Mesenchymal stem cell (in vitro differentiated cells and primary cell): ENCODE measurements around the gene STK32B.

Source experiments
- DNase-seq: peaks from one replicate; pipeline ENCODE4 v3.0.0-alpha.2; 2013
- H2AFZ ChIP-seq: one replicate; pipeline ENCODE4 v1.6.1; 2013; ENCODE audit warnings: low read depth, mild to moderate bottlenecking, control low read depth, inconsistent platforms, low read length, moderate library complexity
- H2AK5ac ChIP-seq: 2 replicates; pipeline ENCODE4 v1.6.1; 2013; ENCODE audit warnings: low read length, moderate library complexity, mild to moderate bottlenecking, inconsistent platforms; ENCODE audit not compliant: severe bottlenecking
- H2BK120ac ChIP-seq: one replicate; pipeline ENCODE4 v1.6.1; 2013; ENCODE audit warnings: low read depth, mild to moderate bottlenecking, inconsistent platforms, low read length, moderate library complexity
- H2BK12ac ChIP-seq, 2 experiments: one replicate each; pipeline ENCODE4 v1.6.1; 2013; ENCODE audit warnings: inconsistent platforms in 2 of 2, low read length in 2 of 2, mild to moderate bottlenecking in 2 of 2, moderate library complexity in 2 of 2, control low read depth in 1 of 2
- H2BK15ac ChIP-seq: one replicate; pipeline ENCODE4 v1.6.1; 2013; ENCODE audit warnings: mild to moderate bottlenecking, low read depth, inconsistent platforms; ENCODE audit not compliant: poor library complexity, severe bottlenecking
- H2BK5ac ChIP-seq: 2 replicates; pipeline ENCODE4 v1.6.1; 2013; ENCODE audit warnings: low read depth, mild to moderate bottlenecking, low read length, control low read depth, inconsistent platforms; ENCODE audit not compliant: poor library complexity, severe bottlenecking
- H3K14ac ChIP-seq, 2 experiments: one replicate each; pipeline ENCODE4 v1.6.1; 2013; ENCODE audit warnings: inconsistent platforms in 2 of 2, low read length in 2 of 2, control low read depth in 1 of 2, mild to moderate bottlenecking in 1 of 2, moderate library complexity in 1 of 2
- H3K18ac ChIP-seq, 2 experiments: one replicate each; pipeline ENCODE4 v1.6.1; 2013; ENCODE audit warnings: inconsistent platforms in 2 of 2, low read length in 2 of 2, control low read depth in 1 of 2, low read depth in 1 of 2, mild to moderate bottlenecking in 1 of 2
- H3K23ac ChIP-seq, 2 experiments: one replicate each; pipeline ENCODE4 v1.6.1; 2013; ENCODE audit warnings: inconsistent platforms in 2 of 2, low read length in 2 of 2, mild to moderate bottlenecking in 2 of 2, moderate library complexity in 2 of 2, control low read depth in 1 of 2
- H3K27ac ChIP-seq: 2 replicates; pipeline ENCODE4 v1.5.1; 2013; ENCODE audit warnings: mild to moderate bottlenecking, moderate library complexity, low read length, control low read depth, inconsistent platforms; ENCODE audit not compliant: poor library complexity, severe bottlenecking
- H3K27me3 ChIP-seq, 2 experiments: 2 replicates each; pipeline versions ENCODE4 v1.6.1 to v1.7.0; 2013; ENCODE audit warnings: low read length in 2 of 2, mild to moderate bottlenecking in 2 of 2, moderate library complexity in 2 of 2, control low read depth in 1 of 2, inconsistent platforms in 1 of 2; ENCODE audit not compliant: control insufficient read depth in 1 of 2, insufficient read depth in 1 of 2
- H3K36me3 ChIP-seq, 2 experiments: 2 replicates each; pipeline versions ENCODE4 v1.6.1 to v1.7.0; 2013; ENCODE audit warnings: low read length in 2 of 2, control low read depth in 1 of 2, inconsistent platforms in 1 of 2, low read depth in 1 of 2, mild to moderate bottlenecking in 1 of 2; ENCODE audit not compliant: insufficient read depth in 2 of 2, control insufficient read depth in 1 of 2
- H3K4ac ChIP-seq, 2 experiments: one replicate each; pipeline ENCODE4 v1.6.1; 2013; ENCODE audit warnings: inconsistent platforms in 2 of 2, low read length in 2 of 2, mild to moderate bottlenecking in 2 of 2, moderate library complexity in 2 of 2, control low read depth in 1 of 2, low read depth in 1 of 2
- H3K4me1 ChIP-seq: 2 replicates; pipeline ENCODE4 v1.6.1; 2013; ENCODE audit warnings: low read depth, low read length, control low read depth; ENCODE audit not compliant: control insufficient read depth, insufficient read depth
- H3K4me2 ChIP-seq: 2 replicates; pipeline ENCODE4 v1.6.1; 2013; ENCODE audit warnings: low read length, mild to moderate bottlenecking, inconsistent platforms; ENCODE audit not compliant: poor library complexity, severe bottlenecking
- H3K4me3 ChIP-seq, 2 experiments: 2 replicates each; pipeline versions ENCODE4 v1.5.1 to v1.7.0; 2013; ENCODE audit warnings: low read length in 2 of 2, mild to moderate bottlenecking in 2 of 2, control low read depth in 1 of 2, low read depth in 1 of 2; ENCODE audit not compliant: insufficient read depth in 1 of 2
- H3K79me1 ChIP-seq: replicated peaks from 2 replicates; pipeline ENCODE4 v1.6.1; 2013; ENCODE audit warnings: mild to moderate bottlenecking, control low read depth, low read length, inconsistent platforms; ENCODE audit not compliant: poor library complexity, severe bottlenecking
- H3K9ac ChIP-seq: 2 replicates; pipeline ENCODE4 v1.7.0; 2013; ENCODE audit warnings: mild to moderate bottlenecking, low read length, moderate library complexity
- H3K9me3 ChIP-seq: 2 replicates; pipeline ENCODE4 v1.7.0; 2013; ENCODE audit warnings: mild to moderate bottlenecking, low read length; ENCODE audit not compliant: control insufficient read depth
- H4K8ac ChIP-seq: one replicate; pipeline ENCODE4 v1.6.1; 2013; ENCODE audit warnings: inconsistent platforms, mild to moderate bottlenecking, low read length, moderate library complexity
- H4K91ac ChIP-seq: one replicate; pipeline ENCODE4 v1.6.1; 2013; ENCODE audit warnings: mild to moderate bottlenecking, low read length, inconsistent platforms
- WGBS: methylation state at CpG from one replicate; pipeline ENCODE4 v1.1.7; 2013; ENCODE audit warnings: mixed read lengths; 5-methylcytosine and 5-hydroxymethylcytosine counted together

STK32B gene

DNA sequence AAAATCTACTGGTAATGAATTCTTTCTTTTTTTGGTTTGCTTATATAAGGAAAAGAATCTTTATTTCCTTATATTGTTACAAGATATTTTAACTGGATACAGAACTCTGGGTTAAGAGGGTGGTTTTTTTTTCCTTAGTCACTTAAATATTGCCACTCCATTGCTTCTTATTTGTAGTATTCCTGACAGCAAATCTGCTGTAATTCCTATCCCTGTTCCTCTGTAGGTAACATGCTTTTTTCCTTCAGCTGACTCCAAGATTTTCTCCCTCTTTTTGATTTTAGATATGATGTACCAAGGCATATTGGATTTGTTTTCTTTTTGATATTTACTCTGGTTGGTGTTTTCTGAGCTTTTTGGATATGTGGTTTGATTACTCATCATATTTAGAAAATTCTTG lies 378.5 kb downstream of the STK32B start:
- Histone ChIP-seq H3K4me2 (no peak overlapping the region), H3K4me3 (no peak overlapping the region), H3K36me3 (peaks cover 0 to 5% of the 10 kb centered on the region in 2 experiments), H4K8ac (no peak overlapping the region), H2BK15ac (no peak overlapping the region), H3K9me3 (peaks cover 5% of the 10 kb centered on the region), H3K27ac (no peak overlapping the region), H3K79me1 (no peaks in the 10 kb centered on the region), H3K14ac (no peak overlapping the region), H4K91ac (no peak overlapping the region), H3K4ac (no peak overlapping the region), H3K23ac (no peak overlapping the region), H3K9ac (no peak overlapping the region), H3K4me1 (no peaks in the 10 kb centered on the region), H2BK12ac (no peak overlapping the region), H2AFZ (no peak overlapping the region), H2BK5ac (no peak overlapping the region), H3K18ac (no peak overlapping the region), H2AK5ac (no peak overlapping the region), H3K27me3 (no peaks in the 10 kb centered on the region), H2BK120ac (no peak overlapping the region)
- DNase-seq = no peak

DNA sequence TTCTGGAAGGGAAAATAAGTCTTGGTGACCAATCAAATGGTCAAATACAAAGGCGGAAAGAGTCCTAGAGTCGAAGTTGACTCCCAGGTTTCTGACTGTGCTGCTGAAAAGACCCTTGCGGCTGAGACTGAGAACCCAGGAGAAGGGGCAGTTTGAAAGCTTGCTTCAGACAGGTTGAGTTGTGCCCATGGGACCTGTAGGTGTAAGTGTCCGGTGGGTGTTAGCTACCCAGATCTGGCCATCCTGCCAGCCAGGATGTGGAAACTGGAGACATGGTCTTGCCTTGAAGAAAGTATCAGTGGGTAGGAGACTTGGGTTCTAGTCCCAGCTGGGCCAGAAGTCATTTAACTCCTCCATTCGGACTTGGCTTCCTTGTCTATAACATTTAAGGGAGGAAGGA lies 381.9 kb downstream of the STK32B start:
- Histone ChIP-seq H2AFZ (no peak overlapping the region), H3K4ac (no peak overlapping the region), H3K36me3 (peaks cover 0 to 3% of the 10 kb centered on the region in 2 experiments), H3K23ac (no peak overlapping the region), H2BK12ac (no peak overlapping the region), H3K18ac (no peak overlapping the region), H2BK120ac (no peak overlapping the region), H3K4me1 (no peaks in the 10 kb centered on the region), H3K4me2 (no peak overlapping the region), H3K14ac (no peak overlapping the region), H3K27me3 (no peaks in the 10 kb centered on the region), H3K27ac (no peak overlapping the region), H3K4me3 (no peak overlapping the region), H2BK5ac (no peak overlapping the region), H2BK15ac (no peak overlapping the region), H3K79me1 (no peaks in the 10 kb centered on the region), H4K91ac (no peak overlapping the region), H4K8ac (no peak overlapping the region), H3K9me3 (peaks cover 5% of the 10 kb centered on the region), H3K9ac (no peak overlapping the region), H2AK5ac (no peak overlapping the region)
- 89% methylated on average over 5 of the region's 5 CpGs for WGBS
- DNase-seq = no peak

DNA sequence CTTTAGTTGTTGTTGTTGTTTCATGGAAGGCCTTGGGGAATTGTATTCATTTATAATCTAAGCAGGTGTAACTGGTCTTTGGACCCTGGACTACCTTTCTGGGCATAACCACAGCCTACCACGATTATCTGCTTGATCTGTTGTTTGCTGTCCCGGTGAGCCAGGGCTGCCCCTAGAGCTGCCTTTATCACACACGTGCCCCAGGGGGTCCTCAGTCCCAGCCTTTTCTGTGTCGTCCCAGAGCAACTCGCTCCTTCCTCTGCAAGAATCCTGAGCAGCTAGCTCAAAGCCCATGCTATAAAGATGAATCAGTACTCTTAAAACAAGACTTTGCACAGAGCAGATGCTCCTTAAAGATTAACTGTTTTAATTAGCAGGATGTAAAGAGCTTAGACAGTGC lies 383.9 kb downstream of the STK32B start:
- no peak overlapping the region for H3K18ac ChIP-seq
- no peak overlapping the region for H3K27ac ChIP-seq
- peaks cover 1% of the 10 kb centered on the region for H3K9me3 ChIP-seq
- WGBS = 34% methylated on average over 5 of the region's 5 CpGs
- no peak overlapping the region for H2AK5ac ChIP-seq
- no peaks in the 10 kb centered on the region for H3K4me1 ChIP-seq
- no peak overlapping the region for H3K4me2 ChIP-seq
- H3K79me1 ChIP-seq = no peaks in the 10 kb centered on the region
- H3K36me3 ChIP-seq = peaks cover 0 to 3% of the 10 kb centered on the region in 2 experiments
- no peak overlapping the region for H3K14ac ChIP-seq
- no peak overlapping the region for H2BK12ac ChIP-seq
- no peak overlapping the region for H3K23ac ChIP-seq
- no peak overlapping the region for H2AFZ ChIP-seq
- H2BK15ac ChIP-seq = no peak overlapping the region
- no peak overlapping the region for H4K8ac ChIP-seq
- H4K91ac ChIP-seq = no peak overlapping the region
- H3K4me3 ChIP-seq = no peak overlapping the region
- H3K9ac ChIP-seq = no peak overlapping the region
- H2BK5ac ChIP-seq = no peak overlapping the region
- H3K4ac ChIP-seq = no peak overlapping the region
- H3K27me3 ChIP-seq = no peaks in the 10 kb centered on the region
- DNase-seq = no peak
- no peak overlapping the region for H2BK120ac ChIP-seq

DNA sequence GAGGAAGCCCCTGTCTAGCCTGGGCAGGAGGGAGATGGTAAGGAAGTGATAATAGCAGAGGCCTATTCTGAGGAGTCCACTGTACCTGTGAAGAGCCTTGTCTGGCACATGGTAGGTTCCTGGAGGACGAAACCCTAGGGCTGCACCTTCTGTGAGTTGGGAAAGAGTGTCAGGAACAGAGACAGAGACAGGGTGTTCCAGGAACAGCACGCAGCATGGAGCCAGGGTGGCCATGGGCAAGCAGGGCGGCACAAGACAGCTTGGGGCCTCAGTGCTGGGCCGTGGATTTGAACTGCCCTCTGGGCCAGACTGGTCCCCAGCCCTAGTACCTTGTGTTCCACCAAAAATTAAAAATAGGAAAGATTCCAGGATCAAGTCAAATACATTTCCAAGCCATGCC lies 384.5 kb downstream of the STK32B start:
- WGBS = 77% methylated on average over 4 of the region's 4 CpGs
- DNase-seq = no peak
- no peak overlapping the region for H4K91ac ChIP-seq
- H3K4me1 ChIP-seq = no peaks in the 10 kb centered on the region
- H4K8ac ChIP-seq = no peak overlapping the region
- no peaks in the 10 kb centered on the region for H3K27me3 ChIP-seq
- H3K9ac ChIP-seq = no peak overlapping the region
- H3K79me1 ChIP-seq = no peaks in the 10 kb centered on the region
- no peak overlapping the region for H2BK15ac ChIP-seq
- no peak overlapping the region for H3K18ac ChIP-seq
- no peak overlapping the region for H3K23ac ChIP-seq
- H3K4me2 ChIP-seq = no peak overlapping the region
- no peak overlapping the region for H2BK5ac ChIP-seq
- H2BK12ac ChIP-seq = no peak overlapping the region
- H3K36me3 ChIP-seq = peaks cover 0 to 3% of the 10 kb centered on the region in 2 experiments
- H3K27ac ChIP-seq = no peak overlapping the region
- H2AK5ac ChIP-seq = no peak overlapping the region
- no peak overlapping the region for H3K4ac ChIP-seq
- no peak overlapping the region for H3K4me3 ChIP-seq
- no peak overlapping the region for H3K14ac ChIP-seq
- H3K9me3 ChIP-seq = no peaks in the 10 kb centered on the region
- H2BK120ac ChIP-seq = no peak overlapping the region
- no peak overlapping the region for H2AFZ ChIP-seq
